CD4-positive, alpha-beta T cell (primary cell): ENCODE measurements around the gene TMEM129. TPM values are rescaled to one million over a fixed set of nuclear protein-coding genes. Genes with fewer than 3 reads are reported as not detected.
A peak's percentile ranks its signal among the peaks of the same experiment; 100 is the strongest.

Source experiments
- ATAC-seq: fragments of 200-7000 bp; cut with Tn5 transposase; one replicate; pipeline ENCODE4 v1.10.0; 2022; ENCODE audit warnings: mild to moderate bottlenecking; ENCODE audit not compliant: poor library complexity
- CTCF ChIA-PET: fragments of 350-600 bp; sonication (Branson Sonifier 250); formaldehyde crosslinking; loops from one replicate; lab custom pipeline; 2021; ENCODE audit warnings: antibody characterized with exemption, inconsistent platforms; lab: Charles Lee
- POLR2A ChIA-PET: fragments of 350-600 bp; sonication (Branson Sonifier 250); formaldehyde crosslinking; loops from one replicate; lab custom pipeline; 2021; ENCODE audit warnings: antibody characterized with exemption, inconsistent platforms; lab: Charles Lee
- DNase-seq, 14 experiments: peaks; one replicate each; pipeline ENCODE4 v3.0.0-alpha.2; 2013 to 2020; ENCODE audit warnings: mixed read lengths in 2 of 14
- H3K27ac ChIP-seq, 2 donors: one replicate each; pipeline versions ENCODE4 v1.5.1 to v1.7.0; 2013; ENCODE audit warnings: low read length in 2 of 2, low read depth in 1 of 2, mild to moderate bottlenecking in 1 of 2
- H3K27me3 ChIP-seq, 2 experiments: 1 replicate in 1 of 2; 2 replicates in 1 of 2; pipeline versions ENCODE4 v1.6.1 to v1.7.0; 2013; ENCODE audit warnings: low read length in 2 of 2, control low read depth in 1 of 2, mild to moderate bottlenecking in 1 of 2, moderate library complexity in 1 of 2; ENCODE audit not compliant: insufficient read depth in 2 of 2, control insufficient read depth in 1 of 2
- H3K36me3 ChIP-seq: one replicate; pipeline ENCODE4 v1.6.1; 2013; ENCODE audit warnings: low read length, control low read depth; ENCODE audit not compliant: insufficient read depth
- H3K4me1 ChIP-seq: one replicate; pipeline ENCODE4 v1.6.1; 2013; ENCODE audit warnings: low read length, control low read depth; ENCODE audit not compliant: insufficient read depth
- H3K4me3 ChIP-seq: one replicate; pipeline ENCODE4 v1.5.1; 2013; ENCODE audit warnings: mild to moderate bottlenecking, low read length, moderate library complexity
- H3K9me3 ChIP-seq, 2 experiments: 1 replicate in 1 of 2; 2 replicates in 1 of 2; pipeline versions ENCODE4 v1.6.1 to v1.7.0; 2013; ENCODE audit warnings: low read length in 2 of 2, mild to moderate bottlenecking in 2 of 2, control low read depth in 1 of 2, moderate library complexity in 1 of 2; ENCODE audit not compliant: control insufficient read depth in 1 of 2, insufficient read depth in 1 of 2
- H3K27ac Mint-ChIP-seq: one replicate; pipeline ENCODE4 v1.8.0; 2020; ENCODE audit warnings: mixed read lengths
- H3K27me3 Mint-ChIP-seq: one replicate; pipeline ENCODE4 v1.8.0; 2021; ENCODE audit warnings: mixed read lengths
- H3K36me3 Mint-ChIP-seq: one replicate; pipeline ENCODE4 v1.8.0; 2021; ENCODE audit warnings: low read depth, mixed read lengths
- H3K4me1 Mint-ChIP-seq: one replicate; pipeline ENCODE4 v1.8.0; 2021; ENCODE audit warnings: low read depth, mixed read lengths
- H3K4me3 Mint-ChIP-seq: one replicate; pipeline ENCODE4 v1.8.0; 2020; ENCODE audit warnings: mild to moderate bottlenecking, mixed read lengths
- H3K9me3 Mint-ChIP-seq: one replicate; pipeline ENCODE4 v1.8.0; 2020; ENCODE audit warnings: mixed read lengths
- intact Hi-C, 2 experiments: fragments of 100-400 bp; cut with DNase I in 1 of 2; cut with micrococcal nuclease in 1 of 2; formaldehyde crosslinking; loops; one replicate each; pipeline versions ENCODE4 v1.15.1 to v1.9.0; 2023 to 2025; cut with DNase I, micrococcal nuclease
- total RNA-seq, 174 experiments: library from RNA in 2 of 174; stranded (reverse) in 2 of 174; gene quantifications; one replicate each; pipeline ENCODE4 v1.2.3 and lab custom pipeline; 2021 to 2026
- TF ChIP-seq, protein P1 (sequence below): fragments of 200-600 bp; IDR thresholded peaks from one replicate; pipeline ENCODE4 v1.8.0; 2022; ENCODE audit warnings: antibody characterized with exemption, mild to moderate bottlenecking

The TMEM129 gene
- total RNA-seq, 2 experiments from 2014 or later: 17.2 to 17.6 TPM

DNA sequence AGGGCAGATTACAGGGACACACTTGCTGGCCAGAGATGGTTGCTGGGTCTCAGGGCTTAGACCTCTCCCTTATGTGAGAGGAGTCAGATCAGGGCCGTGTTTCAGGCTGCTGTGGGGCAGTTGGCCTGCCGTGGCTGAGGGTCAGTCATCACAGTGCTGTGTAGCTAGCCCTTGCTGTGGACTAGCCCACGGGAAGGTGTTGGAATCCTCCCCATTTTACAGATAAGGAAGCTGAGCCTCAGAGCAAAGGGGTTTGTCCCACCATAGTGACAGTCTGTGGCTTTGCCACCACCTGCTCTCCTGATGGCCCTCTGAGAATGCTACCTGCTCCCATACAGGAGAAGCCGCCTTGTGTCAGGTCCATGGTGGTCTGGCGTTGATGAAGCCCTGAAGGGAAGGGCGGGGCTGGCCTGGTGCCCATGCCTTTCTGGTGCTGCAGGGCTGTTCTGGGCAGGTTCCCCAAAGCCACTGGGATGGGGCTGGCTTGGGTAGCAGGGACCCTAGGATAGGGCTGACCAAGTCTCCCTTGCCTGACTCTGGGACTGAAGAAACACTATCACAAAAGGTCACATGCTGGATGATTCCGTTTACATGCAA, 34.6 kb downstream of the TMEM129 start:
- no peak for ATAC-seq
- Histone ChIP-seq H3K27ac (no peak overlapping the region), H3K4me1 (peaks cover 19% of the 10 kb centered on the region), H3K27me3 (no peaks in the 10 kb centered on the region), H3K9me3 (no peaks in the 10 kb centered on the region), H3K36me3 (peaks cover 13% of the 10 kb centered on the region), H3K4me3 (no peak overlapping the region)
- POLR2A ChIA-PET: no interaction called here
- Mint-ChIP-seq H3K36me3 (peaks cover 13% of the 10 kb centered on the region), H3K27ac (no peak overlapping the region), H3K4me1 (peaks cover 13% of the 10 kb centered on the region), H3K4me3 (peak overlapping the region; percentile 67), H3K9me3 (no peaks in the 10 kb centered on the region), H3K27me3 (no peaks in the 10 kb centered on the region)
- CTCF ChIA-PET: interaction anchor here (1.0 kb wide), 1 partner anchor 127 kb away, joined by 3 read pairs; no protein-coding TSS in a partner anchor
- intact Hi-C loops: loop anchor here in 1 of 2 experiments (10.0 kb wide), 2 partner anchors 168 to 848 kb away; partner anchors contain the start of genes FAM193A and LETM1
- TF ChIP-seq, protein P1, sequence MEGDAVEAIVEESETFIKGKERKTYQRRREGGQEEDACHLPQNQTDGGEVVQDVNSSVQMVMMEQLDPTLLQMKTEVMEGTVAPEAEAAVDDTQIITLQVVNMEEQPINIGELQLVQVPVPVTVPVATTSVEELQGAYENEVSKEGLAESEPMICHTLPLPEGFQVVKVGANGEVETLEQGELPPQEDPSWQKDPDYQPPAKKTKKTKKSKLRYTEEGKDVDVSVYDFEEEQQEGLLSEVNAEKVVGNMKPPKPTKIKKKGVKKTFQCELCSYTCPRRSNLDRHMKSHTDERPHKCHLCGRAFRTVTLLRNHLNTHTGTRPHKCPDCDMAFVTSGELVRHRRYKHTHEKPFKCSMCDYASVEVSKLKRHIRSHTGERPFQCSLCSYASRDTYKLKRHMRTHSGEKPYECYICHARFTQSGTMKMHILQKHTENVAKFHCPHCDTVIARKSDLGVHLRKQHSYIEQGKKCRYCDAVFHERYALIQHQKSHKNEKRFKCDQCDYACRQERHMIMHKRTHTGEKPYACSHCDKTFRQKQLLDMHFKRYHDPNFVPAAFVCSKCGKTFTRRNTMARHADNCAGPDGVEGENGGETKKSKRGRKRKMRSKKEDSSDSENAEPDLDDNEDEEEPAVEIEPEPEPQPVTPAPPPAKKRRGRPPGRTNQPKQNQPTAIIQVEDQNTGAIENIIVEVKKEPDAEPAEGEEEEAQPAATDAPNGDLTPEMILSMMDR: no peak
- DNase-seq: no peak

DNA sequence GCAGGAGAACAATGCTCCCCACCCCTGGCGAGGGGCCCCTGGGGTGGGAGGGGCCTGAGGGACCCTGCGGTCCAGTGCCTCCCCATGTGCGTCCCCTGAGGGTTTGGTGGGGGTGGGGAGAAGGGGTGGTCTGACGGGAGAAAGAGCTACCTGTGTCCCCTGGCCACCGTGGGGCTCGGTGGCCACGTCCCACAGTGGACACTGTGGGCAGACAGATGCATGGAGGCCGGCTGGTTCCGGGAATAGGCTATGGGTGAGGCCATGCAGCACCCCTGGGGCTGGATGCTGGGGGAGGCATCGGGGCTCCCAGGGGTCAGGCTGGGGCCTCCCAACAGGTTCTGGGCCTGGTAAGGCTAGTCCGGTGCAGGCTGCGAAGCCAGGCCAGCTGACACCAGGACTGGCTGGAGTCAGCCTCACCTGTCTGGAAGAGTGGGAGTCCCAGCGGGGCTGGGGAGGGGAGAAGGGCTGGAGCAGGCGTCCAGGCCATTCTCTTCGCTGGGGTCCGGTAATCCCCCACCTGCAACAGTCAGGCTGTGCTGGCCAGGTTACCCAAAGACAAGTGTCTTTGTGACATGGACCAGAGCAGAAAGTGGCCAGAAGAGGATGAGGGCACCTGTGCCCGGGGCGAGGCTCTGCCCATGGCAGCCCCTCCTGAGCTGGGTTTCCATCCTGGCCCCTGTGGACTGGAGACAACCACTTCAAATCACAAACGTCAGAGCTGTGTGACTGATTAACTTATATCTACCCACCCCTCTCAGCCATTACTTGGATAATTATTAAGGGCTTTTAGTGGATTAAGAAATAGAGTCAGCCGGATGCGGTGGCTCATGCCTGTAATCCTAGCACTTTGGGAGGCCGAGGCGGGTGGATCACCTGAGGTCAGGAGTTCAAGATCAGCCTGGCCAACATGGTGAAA, 35.6 kb downstream of the TMEM129 start:
- H3K27ac ChIP-seq: no peak overlapping the region
- H3K27me3 ChIP-seq: no peaks in the 10 kb centered on the region
- POLR2A ChIA-PET: no interaction called here
- DNase-seq (peak in 2 of 14 experiments; percentile 15 to 54), ATAC-seq (no peak)
- CTCF ChIA-PET: no interaction called here
- Mint-ChIP-seq H3K27me3 (no peaks in the 10 kb centered on the region), H3K27ac (no peak overlapping the region), H3K36me3 (peaks cover 3% of the 10 kb centered on the region), H3K4me3 (peak overlapping the region; percentile 15), H3K4me1 (peaks cover 13% of the 10 kb centered on the region), H3K9me3 (no peaks in the 10 kb centered on the region)
- H3K4me1 ChIP-seq: peaks cover 19% of the 10 kb centered on the region
- TF ChIP-seq, protein P1: no peak
- H3K36me3 ChIP-seq: peaks cover 3% of the 10 kb centered on the region
- H3K4me3 ChIP-seq: no peak overlapping the region
- no peaks in the 10 kb centered on the region for H3K9me3 ChIP-seq
- intact Hi-C loops: loop anchor here in 1 of 2 experiments (2.0 to 10.0 kb wide), 3 partner anchors 105 to 849 kb away; partner anchors contain the start of genes FAM193A and LETM1

DNA sequence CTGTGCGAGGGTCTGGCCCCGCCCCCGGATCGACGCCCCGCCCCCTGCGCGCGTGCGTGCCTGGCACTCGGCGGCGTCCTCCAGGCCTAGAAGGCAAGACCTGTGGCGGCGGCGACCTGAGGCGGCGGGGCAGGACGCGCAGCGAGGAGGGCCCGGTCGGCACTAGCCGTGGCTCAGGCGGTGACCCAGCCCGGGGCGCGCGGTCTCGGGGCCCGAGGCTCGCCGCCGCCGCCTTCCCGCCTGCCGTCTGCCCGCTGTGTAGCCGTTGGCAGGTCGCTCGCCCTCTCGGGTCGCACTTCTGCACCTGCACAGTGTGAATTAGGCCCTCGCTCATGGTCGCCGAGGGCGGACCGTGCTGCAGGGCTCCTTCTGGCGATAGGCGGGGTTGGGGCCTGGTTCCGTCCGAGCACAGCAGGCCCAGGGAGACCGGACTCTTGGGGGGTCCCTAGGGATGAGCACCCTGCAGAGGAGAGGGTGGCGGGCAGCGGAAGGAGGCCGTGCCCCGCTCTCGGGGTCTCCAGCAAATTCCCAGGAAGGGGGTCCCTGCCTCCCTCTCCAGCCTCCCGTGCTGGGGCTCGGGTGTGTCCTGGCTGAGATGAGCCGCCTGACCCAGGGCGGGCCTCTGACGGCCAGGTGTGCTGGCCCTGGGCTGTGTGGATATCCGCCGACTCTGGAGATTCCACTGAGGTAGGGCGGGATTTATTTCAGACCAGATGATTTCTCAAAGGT, 36.5 kb downstream of the TMEM129 start:
- Mint-ChIP-seq H3K36me3 (no peaks in the 10 kb centered on the region), H3K9me3 (no peaks in the 10 kb centered on the region), H3K4me1 (peaks cover 13% of the 10 kb centered on the region), H3K27ac (no peak overlapping the region), H3K4me3 (peak overlapping the region; percentile 65), H3K27me3 (no peaks in the 10 kb centered on the region)
- DNase-seq (peak in 10 of 14 experiments; percentile 82 to 97 (median 92)), ATAC-seq (no peak)
- H3K4me1 ChIP-seq: peaks cover 19% of the 10 kb centered on the region
- H3K9me3 ChIP-seq: no peaks in the 10 kb centered on the region
- CTCF ChIA-PET: interaction anchor here (1.4 kb wide), 1 partner anchor 8 kb away, joined by 6 read pairs; no protein-coding TSS in a partner anchor
- peak overlapping the region; percentile 41 for H3K4me3 ChIP-seq
- no peak overlapping the region for H3K27ac ChIP-seq
- POLR2A ChIA-PET: interaction anchor here (1.1 to 1.9 kb wide), 3 partner anchors 36 to 324 kb away, joined by 3 to 10 read pairs (median 5); partner anchors contain the start of gene NELFA
- intact Hi-C loops: loop anchor here (1.0 to 10.0 kb wide), 6 partner anchors 28 to 850 kb away; partner anchors contain the start of genes FAM193A (in 1 of the 2), GAK (in 1 of the 2), LETM1 (in 1 of the 2) and SLBP (in 1 of the 2)
- no peaks in the 10 kb centered on the region for H3K36me3 ChIP-seq
- TF ChIP-seq, protein P1: no peak
- H3K27me3 ChIP-seq: no peaks in the 10 kb centered on the region
